Brain microvascular endothelial cell (primary cell): Measurements from ENCODE around the gene ATAD3C.
"Not testable (repeated sequence)": the region's sequence is repeated elsewhere in the genome, so short reads cannot be mapped to it uniquely, and the experiment has no call there.

Source experiments
- DNase-seq: peaks from one replicate; pipeline ENCODE4 v3.0.0-alpha.2; 2020
- H3K27ac ChIP-seq: fragments of 250-450 bp; sonication (Bioruptor Pico); 2 replicates; pipeline ENCODE4 v1.5.1; 2020; ENCODE audit warnings: mild to moderate bottlenecking, moderate library complexity
- H3K27me3 ChIP-seq: fragments of 250-450 bp; sonication (Bioruptor Pico); replicated peaks from 2 replicates; pipeline ENCODE4 v1.5.1; 2020; ENCODE audit warnings: mild to moderate bottlenecking
- H3K36me3 ChIP-seq: fragments of 250-450 bp; sonication (Bioruptor Pico); replicated peaks from 2 replicates; pipeline ENCODE4 v1.5.1; 2020; ENCODE audit warnings: mild to moderate bottlenecking
- H3K4me3 ChIP-seq: 2 replicates; pipeline ENCODE4 v1.5.1; 2011; ENCODE audit warnings: low read depth, mild to moderate bottlenecking, control low read depth, low read length, moderate library complexity
- CTCF ChIP-seq: IDR thresholded peaks from 2 replicates; pipeline ENCODE4 v1.5.1; 2011; ENCODE audit warnings: low read depth, mild to moderate bottlenecking, moderate library complexity, low read length, control low read depth, inconsistent platforms; ENCODE audit errors: missing control alignments
- in situ Hi-C: cut with HindIII; loops from 2 replicates; pipeline ENCODE4 v1.10.0; 2017; ENCODE audit warnings: low sequenced_read_pairs, low pct_ligation_motif_present

Gene ATAD3C

GRCh38 chr1:1407636-1408318, 41.7 kb upstream of the ATAD3C start:
- in situ Hi-C loops: no loop called here
- H3K36me3 ChIP-seq: peaks cover 20% of the 10 kb centered on the region
- TF ChIP-seq CTCF: peak; percentile 34
- peak overlapping the region; percentile 83 for H3K4me3 ChIP-seq
- peak; percentile 55 for DNase-seq
- no peaks in the 10 kb centered on the region for H3K27me3 ChIP-seq
- H3K27ac ChIP-seq: peak overlapping the region; percentile 74

GRCh38 chr1:1410238-1410637, 39.3 kb upstream of the ATAD3C start:
- peaks cover 12% of the 10 kb centered on the region for H3K36me3 ChIP-seq
- H3K27me3 ChIP-seq, H3K4me3 ChIP-seq, DNase-seq, H3K27ac ChIP-seq, in situ Hi-C loops: not testable (repeated sequence)

- Histone ChIP-seq H3K27ac (no peak overlapping the region), H3K27me3 (no peaks in the 10 kb centered on the region), H3K4me3 (no peak overlapping the region), H3K36me3 (peaks cover 7% of the 10 kb centered on the region)
- no peak for TF ChIP-seq CTCF
- no peak for DNase-seq
- in situ Hi-C loops: no loop called here
These were observed 37.9 kb upstream of the ATAD3C start for GRCh38 chr1:1411626-1412025.

GRCh38 chr1:1412311-1412902, 37.1 kb upstream of the ATAD3C start:
- in situ Hi-C loops, H3K4me3 ChIP-seq, H3K27ac ChIP-seq, DNase-seq, H3K36me3 ChIP-seq, H3K27me3 ChIP-seq: not testable (repeated sequence)

- Histone ChIP-seq H3K27me3 (no peaks in the 10 kb centered on the region), H3K27ac (no peak overlapping the region), H3K4me3 (no peak overlapping the region), H3K36me3 (no peaks in the 10 kb centered on the region)
- TF ChIP-seq CTCF: no peak
- in situ Hi-C loops: no loop called here
- DNase-seq: no peak
These were observed 33.7 kb upstream of the ATAD3C start for GRCh38 chr1:1415751-1416150.

- in situ Hi-C loops, H3K27me3 ChIP-seq, H3K27ac ChIP-seq: not testable (repeated sequence)
These were observed 32.1 kb upstream of the ATAD3C start for GRCh38 chr1:1417396-1417795.

GRCh38 chr1:1417825-1418463, 31.5 kb upstream of the ATAD3C start:
- in situ Hi-C loops, DNase-seq, H3K36me3 ChIP-seq, H3K27me3 ChIP-seq, H3K27ac ChIP-seq, H3K4me3 ChIP-seq: not testable (repeated sequence)

More at GRCh38 chr1:1417396-1417795, 32.1 kb upstream of the ATAD3C start:
- not testable (repeated sequence) for DNase-seq, H3K4me3 ChIP-seq, H3K36me3 ChIP-seq
